Measurements from ENCODE around the gene CBARP. TPM values are rescaled to one million over a fixed set of nuclear protein-coding genes. Genes with fewer than 3 reads are reported as not detected.

Gene CBARP
- total and polyA plus RNA-seq, 2 of the 13 experiments (the other 11 are each of a cell fraction or from before 2014, with no cell fraction given): 1.2 to 1.4 TPM

DNA sequence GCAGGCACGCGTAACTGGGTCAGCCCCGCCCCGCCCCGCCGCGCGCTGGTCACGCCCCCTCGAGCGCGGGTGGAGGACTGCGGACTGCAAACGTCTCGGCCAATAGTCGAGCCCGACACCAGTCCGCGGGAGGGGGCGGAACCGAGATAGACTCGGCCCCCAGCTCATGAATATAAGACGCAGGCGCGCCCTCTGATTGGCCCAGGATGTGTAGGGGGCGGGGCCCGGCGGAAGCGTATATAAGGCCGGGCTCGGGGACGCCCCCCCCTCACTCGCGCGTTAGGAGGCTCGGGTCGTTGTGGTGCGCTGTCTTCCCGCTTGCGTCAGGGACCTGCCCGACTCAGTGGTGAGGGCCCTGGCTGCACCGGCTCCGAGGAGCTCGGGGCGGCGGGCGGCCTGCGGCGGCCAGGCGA, 31.3 kb upstream of the CBARP start, which contains the start of gene CIRBP (continued):
- TF ChIP-seq ZNF225 (CRISPR knock-in tag; IDR thresholded peaks at IDR 0.05) (0 out of 2 replicates have a peak, but pooled peaks have one; percentile 25), ZNF383 (CRISPR knock-in tag; IDR thresholded peaks at IDR 0.05; ENCODE audit: borderline replicate concordance) (no peak), ZNF430 (CRISPR knock-in tag; IDR thresholded peaks at IDR 0.05) (0 out of 2 replicates have a peak, but pooled peaks have one; percentile 13), TAF15 (IDR thresholded peaks at IDR 0.05; ENCODE audit: low read depth, low read length, poor library complexity, severe bottlenecking) (no peak), ZNF598 (CRISPR knock-in tag; IDR thresholded peaks at IDR 0.05; ENCODE audit: borderline replicate concordance) (no peak), SUZ12 (IDR thresholded peaks at IDR 0.05; ENCODE audit: low read depth, low read length) (no peak), ZNF781 (CRISPR knock-in tag; IDR thresholded peaks at IDR 0.05; ENCODE audit: borderline replicate concordance, not compliant biosample characterization) (no peak), THAP11 (CRISPR knock-in tag; IDR thresholded peaks at IDR 0.05) (peak; percentile 76; the same call in 1 of the 2 replicates), PHF8 (CRISPR knock-in tag; IDR thresholded peaks at IDR 0.05) (peak; percentile 35; the same call in 1 of the 2 replicates), THYN1 (CRISPR knock-in tag; IDR thresholded peaks at IDR 0.05; ENCODE audit: borderline replicate concordance, low read depth) (no peak), AKAP8 (CRISPR knock-in tag; IDR thresholded peaks at IDR 0.05) (peak; percentile 92), KLF15 (CRISPR knock-in tag; IDR thresholded peaks at IDR 0.05; ENCODE audit: borderline replicate concordance) (no peak), IKZF1 (IDR thresholded peaks at IDR 0.05) (no peak)
- TF ChIP-seq, protein P1, sequence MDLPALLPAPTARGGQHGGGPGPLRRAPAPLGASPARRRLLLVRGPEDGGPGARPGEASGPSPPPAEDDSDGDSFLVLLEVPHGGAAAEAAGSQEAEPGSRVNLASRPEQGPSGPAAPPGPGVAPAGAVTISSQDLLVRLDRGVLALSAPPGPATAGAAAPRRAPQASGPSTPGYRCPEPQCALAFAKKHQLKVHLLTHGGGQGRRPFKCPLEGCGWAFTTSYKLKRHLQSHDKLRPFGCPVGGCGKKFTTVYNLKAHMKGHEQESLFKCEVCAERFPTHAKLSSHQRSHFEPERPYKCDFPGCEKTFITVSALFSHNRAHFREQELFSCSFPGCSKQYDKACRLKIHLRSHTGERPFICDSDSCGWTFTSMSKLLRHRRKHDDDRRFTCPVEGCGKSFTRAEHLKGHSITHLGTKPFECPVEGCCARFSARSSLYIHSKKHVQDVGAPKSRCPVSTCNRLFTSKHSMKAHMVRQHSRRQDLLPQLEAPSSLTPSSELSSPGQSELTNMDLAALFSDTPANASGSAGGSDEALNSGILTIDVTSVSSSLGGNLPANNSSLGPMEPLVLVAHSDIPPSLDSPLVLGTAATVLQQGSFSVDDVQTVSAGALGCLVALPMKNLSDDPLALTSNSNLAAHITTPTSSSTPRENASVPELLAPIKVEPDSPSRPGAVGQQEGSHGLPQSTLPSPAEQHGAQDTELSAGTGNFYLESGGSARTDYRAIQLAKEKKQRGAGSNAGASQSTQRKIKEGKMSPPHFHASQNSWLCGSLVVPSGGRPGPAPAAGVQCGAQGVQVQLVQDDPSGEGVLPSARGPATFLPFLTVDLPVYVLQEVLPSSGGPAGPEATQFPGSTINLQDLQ (CRISPR knock-in tag; IDR thresholded peaks at IDR 0.05): no peak
- TF ChIP-seq, protein P2, sequence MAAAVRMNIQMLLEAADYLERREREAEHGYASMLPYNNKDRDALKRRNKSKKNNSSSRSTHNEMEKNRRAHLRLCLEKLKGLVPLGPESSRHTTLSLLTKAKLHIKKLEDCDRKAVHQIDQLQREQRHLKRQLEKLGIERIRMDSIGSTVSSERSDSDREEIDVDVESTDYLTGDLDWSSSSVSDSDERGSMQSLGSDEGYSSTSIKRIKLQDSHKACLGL (CRISPR knock-in tag; IDR thresholded peaks at IDR 0.05): no peak; the same call in none of the 2 replicates
- TF ChIP-seq, protein P3, sequence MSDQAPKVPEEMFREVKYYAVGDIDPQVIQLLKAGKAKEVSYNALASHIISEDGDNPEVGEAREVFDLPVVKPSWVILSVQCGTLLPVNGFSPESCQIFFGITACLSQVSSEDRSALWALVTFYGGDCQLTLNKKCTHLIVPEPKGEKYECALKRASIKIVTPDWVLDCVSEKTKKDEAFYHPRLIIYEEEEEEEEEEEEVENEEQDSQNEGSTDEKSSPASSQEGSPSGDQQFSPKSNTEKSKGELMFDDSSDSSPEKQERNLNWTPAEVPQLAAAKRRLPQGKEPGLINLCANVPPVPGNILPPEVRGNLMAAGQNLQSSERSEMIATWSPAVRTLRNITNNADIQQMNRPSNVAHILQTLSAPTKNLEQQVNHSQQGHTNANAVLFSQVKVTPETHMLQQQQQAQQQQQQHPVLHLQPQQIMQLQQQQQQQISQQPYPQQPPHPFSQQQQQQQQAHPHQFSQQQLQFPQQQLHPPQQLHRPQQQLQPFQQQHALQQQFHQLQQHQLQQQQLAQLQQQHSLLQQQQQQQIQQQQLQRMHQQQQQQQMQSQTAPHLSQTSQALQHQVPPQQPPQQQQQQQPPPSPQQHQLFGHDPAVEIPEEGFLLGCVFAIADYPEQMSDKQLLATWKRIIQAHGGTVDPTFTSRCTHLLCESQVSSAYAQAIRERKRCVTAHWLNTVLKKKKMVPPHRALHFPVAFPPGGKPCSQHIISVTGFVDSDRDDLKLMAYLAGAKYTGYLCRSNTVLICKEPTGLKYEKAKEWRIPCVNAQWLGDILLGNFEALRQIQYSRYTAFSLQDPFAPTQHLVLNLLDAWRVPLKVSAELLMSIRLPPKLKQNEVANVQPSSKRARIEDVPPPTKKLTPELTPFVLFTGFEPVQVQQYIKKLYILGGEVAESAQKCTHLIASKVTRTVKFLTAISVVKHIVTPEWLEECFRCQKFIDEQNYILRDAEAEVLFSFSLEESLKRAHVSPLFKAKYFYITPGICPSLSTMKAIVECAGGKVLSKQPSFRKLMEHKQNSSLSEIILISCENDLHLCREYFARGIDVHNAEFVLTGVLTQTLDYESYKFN (CRISPR knock-in tag; conservative IDR thresholded peaks at IDR 0.05): peak; percentile 25; the same call in 1 of the 2 replicates
- TF ChIP-seq, protein P4, sequence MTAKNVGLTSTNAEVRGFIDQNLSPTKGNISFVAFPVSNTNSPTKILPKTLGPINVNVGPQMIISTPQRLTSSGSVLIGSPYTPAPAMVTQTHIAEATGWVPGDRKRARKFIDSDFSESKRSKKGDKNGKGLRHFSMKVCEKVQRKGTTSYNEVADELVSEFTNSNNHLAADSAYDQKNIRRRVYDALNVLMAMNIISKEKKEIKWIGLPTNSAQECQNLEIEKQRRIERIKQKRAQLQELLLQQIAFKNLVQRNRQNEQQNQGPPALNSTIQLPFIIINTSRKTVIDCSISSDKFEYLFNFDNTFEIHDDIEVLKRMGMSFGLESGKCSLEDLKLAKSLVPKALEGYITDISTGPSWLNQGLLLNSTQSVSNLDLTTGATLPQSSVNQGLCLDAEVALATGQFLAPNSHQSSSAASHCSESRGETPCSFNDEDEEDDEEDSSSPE (CRISPR knock-in tag; IDR thresholded peaks at IDR 0.05): no peak
- TF ChIP-seq, protein P5, sequence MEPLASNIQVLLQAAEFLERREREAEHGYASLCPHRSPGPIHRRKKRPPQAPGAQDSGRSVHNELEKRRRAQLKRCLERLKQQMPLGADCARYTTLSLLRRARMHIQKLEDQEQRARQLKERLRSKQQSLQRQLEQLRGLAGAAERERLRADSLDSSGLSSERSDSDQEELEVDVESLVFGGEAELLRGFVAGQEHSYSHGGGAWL (CRISPR knock-in tag; IDR thresholded peaks at IDR 0.05): no peak; the same call in 1 of the 2 replicates
